Stimulated activated CD8-positive, alpha-beta memory T cell treated with anti-CD3 and anti-CD28 coated beads, Interleukin-2, amount 100 ng/mL, for 1 hour (primary cell): ENCODE data around the gene KIF19.
"Not testable (repeated sequence)": the region's sequence is repeated elsewhere in the genome, so short reads cannot be mapped to it uniquely, and the experiment has no call there.

Experiments
- DNase-seq, 2 donors: peaks; one replicate each; pipeline ENCODE4 v3.0.0-alpha.2; 2020; ENCODE audit warnings: low read depth in 2 of 2

KIF19 gene, protein sequence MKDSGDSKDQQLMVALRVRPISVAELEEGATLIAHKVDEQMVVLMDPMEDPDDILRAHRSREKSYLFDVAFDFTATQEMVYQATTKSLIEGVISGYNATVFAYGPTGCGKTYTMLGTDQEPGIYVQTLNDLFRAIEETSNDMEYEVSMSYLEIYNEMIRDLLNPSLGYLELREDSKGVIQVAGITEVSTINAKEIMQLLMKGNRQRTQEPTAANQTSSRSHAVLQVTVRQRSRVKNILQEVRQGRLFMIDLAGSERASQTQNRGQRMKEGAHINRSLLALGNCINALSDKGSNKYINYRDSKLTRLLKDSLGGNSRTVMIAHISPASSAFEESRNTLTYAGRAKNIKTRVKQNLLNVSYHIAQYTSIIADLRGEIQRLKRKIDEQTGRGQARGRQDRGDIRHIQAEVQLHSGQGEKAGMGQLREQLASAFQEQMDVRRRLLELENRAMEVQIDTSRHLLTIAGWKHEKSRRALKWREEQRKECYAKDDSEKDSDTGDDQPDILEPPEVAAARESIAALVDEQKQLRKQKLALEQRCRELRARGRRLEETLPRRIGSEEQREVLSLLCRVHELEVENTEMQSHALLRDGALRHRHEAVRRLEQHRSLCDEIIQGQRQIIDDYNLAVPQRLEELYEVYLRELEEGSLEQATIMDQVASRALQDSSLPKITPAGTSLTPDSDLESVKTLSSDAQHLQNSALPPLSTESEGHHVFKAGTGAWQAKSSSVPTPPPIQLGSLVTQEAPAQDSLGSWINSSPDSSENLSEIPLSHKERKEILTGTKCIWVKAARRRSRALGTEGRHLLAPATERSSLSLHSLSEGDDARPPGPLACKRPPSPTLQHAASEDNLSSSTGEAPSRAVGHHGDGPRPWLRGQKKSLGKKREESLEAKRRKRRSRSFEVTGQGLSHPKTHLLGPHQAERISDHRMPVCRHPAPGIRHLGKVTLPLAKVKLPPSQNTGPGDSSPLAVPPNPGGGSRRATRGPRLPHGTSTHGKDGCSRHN

DNA sequence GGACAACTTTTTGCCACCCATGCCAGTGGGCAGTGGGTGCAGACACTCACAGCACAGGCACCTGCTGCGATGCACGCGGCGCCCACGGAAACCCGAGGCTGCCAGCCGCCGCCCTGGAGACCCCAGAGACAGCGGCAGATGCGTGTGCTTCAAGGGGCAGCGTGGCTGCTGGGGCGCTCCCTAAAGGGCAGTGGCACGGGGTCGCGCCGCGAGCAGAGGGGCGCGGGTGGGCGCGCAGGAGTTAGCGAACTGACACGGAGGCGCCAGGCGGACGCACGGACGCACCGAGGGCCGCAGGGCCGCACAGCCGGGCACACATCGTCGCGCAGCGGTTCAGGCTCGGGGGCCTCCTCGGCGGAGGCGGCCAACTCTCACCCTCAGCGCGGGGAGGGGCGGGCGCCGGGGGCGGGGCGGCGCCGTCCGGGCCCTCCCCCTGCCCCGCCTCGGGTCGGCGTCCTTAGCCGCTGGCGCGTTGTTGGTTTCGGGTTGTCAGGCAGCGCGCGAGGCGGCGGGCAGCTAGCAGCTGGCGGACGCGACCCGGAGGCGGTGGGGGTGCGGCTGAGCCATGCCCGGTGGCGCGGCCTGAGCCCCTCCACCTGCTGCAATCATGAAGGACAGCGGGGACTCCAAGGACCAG lies at the start of gene KIF19:
KIF19 (plus strand) TSS at position 484 of the 637 bp plus-strand sequence; CDS start at position 608, 124 bp downstream.
- peak; percentile 9 to 16 for DNase-seq

- no peak for DNase-seq
Measured at GRCh38 chr17:74276541-74277009, 49.5 kb upstream of the KIF19 start.

- no peak for DNase-seq
Measured at GRCh38 chr17:74277935-74278334, 48.1 kb upstream of the KIF19 start.

- not testable (repeated sequence) for DNase-seq
Measured at GRCh38 chr17:74279617-74280016, 46.4 kb upstream of the KIF19 start.

- DNase-seq, result peak; percentile 23 to 34
Measured at GRCh38 chr17:74280093-74280513, 45.9 kb upstream of the KIF19 start.

DNA sequence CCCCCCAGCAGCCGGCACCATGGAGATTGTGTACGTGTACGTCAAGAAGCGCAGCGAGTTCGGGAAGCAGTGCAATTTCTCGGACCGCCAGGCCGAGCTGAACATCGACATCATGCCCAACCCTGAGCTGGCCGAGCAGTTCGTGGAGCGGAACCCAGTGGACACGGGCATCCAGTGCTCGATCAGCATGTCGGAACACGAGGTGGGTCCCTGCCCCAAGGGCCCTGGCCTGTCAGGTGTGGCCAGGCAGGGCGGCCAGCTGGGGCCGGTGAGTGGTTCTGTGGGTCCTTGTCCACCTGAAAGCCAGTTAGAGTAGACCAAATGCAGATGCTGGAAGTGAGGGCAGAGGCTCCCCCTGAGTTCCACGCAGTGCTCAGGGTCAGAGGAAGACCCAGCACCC lies 44.2 kb upstream of the KIF19 start:
- DNase-seq, result no peak

DNA sequence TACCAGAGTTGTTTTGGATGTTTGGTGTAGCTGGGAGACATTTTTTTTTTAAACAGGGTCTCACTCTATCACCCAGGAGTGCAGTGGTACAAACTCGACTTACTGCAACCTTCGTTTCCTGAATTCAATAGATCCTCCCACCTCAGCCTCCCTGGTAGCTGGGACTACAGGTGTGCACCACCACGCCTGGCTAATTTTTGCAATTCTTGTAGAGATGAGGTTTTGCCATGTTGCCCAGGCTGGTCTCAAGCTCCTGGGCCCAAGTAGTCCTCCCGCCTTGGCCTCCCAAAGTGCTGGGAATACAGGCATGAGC lies 43.8 kb upstream of the KIF19 start:
- not testable (repeated sequence) for DNase-seq

GRCh38 chr17:74282587-74283370 lies 43.2 kb upstream of the KIF19 start:
- DNase-seq, result no peak

GRCh38 chr17:74283371-74283673 lies 42.7 kb upstream of the KIF19 start:
- DNase-seq, result no peak

GRCh38 chr17:74287031-74287602 lies 38.9 kb upstream of the KIF19 start:
- no peak for DNase-seq

DNA sequence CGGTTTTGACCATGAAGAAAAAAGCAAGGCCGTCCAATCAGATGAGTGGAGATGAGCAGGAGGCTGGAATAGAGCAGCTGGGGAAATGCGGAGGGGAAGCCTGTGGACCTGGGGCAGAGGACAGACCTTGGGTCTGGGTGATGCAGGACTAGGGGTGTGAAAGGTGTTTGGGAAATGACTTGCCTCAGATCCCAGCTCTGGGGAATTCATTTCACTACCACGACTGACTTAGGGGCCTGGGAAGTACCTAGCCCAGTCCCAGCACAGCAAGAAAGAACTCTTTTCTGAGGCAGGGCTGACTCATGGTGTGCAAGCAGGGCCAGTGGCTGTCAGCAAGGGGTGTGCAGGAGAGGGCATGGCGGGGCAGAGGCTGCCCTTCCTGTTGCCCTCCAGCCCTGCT lies 37.2 kb upstream of the KIF19 start:
- DNase-seq, result no peak

DNA sequence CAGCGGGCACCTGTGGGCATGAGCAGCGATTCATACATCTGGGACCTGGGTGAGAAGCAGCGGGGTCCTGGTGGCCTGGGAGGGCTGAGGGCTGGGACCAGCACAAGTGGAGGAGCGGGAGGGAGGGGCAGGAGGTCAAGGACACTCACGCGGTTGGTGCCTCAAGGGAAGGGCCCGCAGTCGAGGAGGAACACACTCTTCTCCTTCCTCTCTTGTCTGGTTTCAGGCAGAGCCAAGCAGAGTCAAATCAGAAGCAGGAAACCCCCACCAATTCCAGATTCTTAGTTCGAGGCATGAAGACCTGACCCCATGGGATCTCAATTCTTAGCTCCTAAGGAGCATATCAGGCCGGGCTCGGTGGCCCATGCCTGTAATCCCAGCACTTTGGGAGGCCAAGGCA lies 36.3 kb upstream of the KIF19 start:
- no peak for DNase-seq

- no peak for DNase-seq
Measured at GRCh38 chr17:74290340-74290739, 35.7 kb upstream of the KIF19 start.

GRCh38 chr17:74292495-74292894 lies 33.5 kb upstream of the KIF19 start:
- DNase-seq, result no peak

GRCh38 chr17:74295625-74296547 lies 30.1 kb upstream of the KIF19 start:
- no peak for DNase-seq

- no peak for DNase-seq
Measured at GRCh38 chr17:74296548-74296936, 29.5 kb upstream of the KIF19 start.

- DNase-seq, result no peak
Measured at GRCh38 chr17:74297941-74298340, 28.1 kb upstream of the KIF19 start.

DNA sequence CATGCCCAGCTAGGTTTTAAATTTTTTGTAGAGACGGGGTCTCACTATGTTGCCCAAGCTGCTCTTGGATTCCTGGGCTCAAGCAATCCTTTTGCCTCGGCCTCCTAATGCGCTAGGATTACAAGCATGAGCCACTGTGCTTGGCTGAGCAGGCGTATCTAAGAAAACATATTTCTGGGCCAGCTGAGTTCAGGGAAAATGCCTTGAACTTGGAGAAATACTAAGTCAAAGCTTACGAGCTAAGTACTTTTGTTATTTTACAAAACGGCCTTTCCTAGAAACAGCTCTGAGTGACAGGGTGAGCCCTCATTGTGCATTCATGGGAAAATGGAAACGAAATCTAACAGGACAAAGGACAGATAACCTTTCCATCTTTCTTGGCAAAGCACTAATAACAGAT lies 27.2 kb upstream of the KIF19 start:
- no peak for DNase-seq

DNA sequence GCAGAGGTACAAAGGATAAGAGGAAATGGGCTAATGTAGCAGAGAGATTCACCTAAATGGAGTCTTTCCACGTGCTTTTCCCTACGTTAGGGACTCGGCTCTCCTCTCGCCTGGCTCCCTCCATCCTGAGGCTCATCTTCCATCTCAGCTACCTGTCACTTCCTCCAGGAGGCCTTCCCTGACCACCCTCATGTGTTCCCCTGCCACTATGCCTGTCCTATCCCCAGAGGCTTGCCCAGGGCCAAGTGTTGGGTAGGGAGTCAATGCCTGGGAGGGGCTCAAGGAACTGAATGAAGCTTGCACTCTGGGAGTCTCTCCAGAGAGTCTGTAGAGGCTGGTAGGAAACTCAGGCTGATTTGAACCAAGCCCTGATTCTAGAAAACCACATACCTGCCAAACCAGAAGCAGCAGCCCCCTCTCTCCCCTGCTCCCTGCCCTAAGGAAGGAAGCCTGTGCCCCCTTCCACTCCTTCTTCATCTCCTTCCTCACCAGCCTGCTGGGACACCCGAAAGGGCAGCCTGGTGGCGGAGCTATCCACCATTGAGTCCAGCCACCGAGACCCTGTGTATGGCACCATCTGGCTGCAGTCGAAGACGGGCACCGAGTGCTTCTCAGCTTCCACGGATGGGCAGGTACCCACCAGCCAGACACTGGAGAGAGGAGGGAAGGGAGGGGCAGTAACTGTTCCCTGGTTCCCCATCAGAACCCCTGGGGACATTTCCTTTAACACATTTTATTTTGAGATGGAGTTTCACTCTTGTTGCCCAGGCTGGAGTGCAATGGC lies 26.6 kb upstream of the KIF19 start:
- DNase-seq, result no peak
